Fibroblast of villous mesenchyme (primary cell): ENCODE results near the gene MYT1. TPM values are rescaled to one million over a fixed set of nuclear protein-coding genes. Genes with fewer than 3 reads are reported as not detected.

Experiments
- DNase-seq: peaks from one replicate; pipeline ENCODE4 v3.0.0-alpha.2; 2010; ENCODE audit warnings: low read depth
- H3K4me3 ChIP-seq: 2 replicates; pipeline ENCODE4 v1.5.1; 2011; ENCODE audit warnings: low read depth, mild to moderate bottlenecking, low read length
- total RNA-seq: library from RNA; depleted of rRNA; stranded (reverse); fragments of >200 nt; gene quantifications from 2 replicates; pipeline ENCODE4 v1.2.3, GENCODE V29; 2012
- TF ChIP-seq, protein P1 (sequence below): IDR thresholded peaks from 2 replicates; pipeline ENCODE4 v1.5.1; 2012; ENCODE audit warnings: low read depth, mild to moderate bottlenecking, low read length; ENCODE audit not compliant: insufficient read depth

The MYT1 gene
- total RNA-seq, 1 donor = not detected

DNA sequence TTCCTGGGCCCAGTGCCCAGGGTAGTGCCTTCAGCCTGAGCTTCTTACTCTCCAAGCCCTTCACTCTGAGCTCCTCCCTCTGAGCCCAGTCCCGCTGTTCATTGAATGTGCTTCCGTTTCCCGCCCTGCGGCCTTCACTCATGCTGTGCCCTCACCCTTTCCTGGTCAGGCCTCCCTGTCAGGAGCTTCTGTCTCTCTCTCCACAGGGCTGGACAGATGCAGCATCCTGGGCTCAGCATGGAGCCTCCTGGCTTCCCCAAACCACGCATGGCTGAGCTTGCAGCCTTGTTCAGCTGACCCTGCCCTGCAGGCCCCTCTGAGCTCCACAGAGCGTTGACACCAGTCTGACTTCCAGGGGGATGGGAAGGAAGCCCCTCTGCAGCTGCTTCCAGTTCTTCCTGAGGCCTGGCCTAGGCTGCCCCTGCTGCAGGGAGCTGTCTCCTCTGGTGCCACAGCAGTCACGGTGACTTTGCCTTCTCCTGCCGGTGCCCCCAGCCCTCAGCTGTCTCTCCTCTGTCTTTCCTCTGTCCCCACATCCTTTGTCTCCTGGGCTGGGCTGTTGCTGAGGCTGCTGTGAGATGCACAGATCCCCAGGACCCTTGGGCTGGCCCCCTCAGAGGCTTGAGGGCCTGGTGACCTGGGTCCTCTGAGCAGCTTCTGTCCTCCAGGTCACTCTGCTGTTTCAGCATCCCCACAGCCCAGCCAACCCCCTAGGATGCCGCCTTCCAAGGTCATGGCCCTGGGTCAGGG, 7.9 kb upstream of the MYT1 start:
- H3K4me3 ChIP-seq = no peak overlapping the region
- DNase-seq = no peak

DNA sequence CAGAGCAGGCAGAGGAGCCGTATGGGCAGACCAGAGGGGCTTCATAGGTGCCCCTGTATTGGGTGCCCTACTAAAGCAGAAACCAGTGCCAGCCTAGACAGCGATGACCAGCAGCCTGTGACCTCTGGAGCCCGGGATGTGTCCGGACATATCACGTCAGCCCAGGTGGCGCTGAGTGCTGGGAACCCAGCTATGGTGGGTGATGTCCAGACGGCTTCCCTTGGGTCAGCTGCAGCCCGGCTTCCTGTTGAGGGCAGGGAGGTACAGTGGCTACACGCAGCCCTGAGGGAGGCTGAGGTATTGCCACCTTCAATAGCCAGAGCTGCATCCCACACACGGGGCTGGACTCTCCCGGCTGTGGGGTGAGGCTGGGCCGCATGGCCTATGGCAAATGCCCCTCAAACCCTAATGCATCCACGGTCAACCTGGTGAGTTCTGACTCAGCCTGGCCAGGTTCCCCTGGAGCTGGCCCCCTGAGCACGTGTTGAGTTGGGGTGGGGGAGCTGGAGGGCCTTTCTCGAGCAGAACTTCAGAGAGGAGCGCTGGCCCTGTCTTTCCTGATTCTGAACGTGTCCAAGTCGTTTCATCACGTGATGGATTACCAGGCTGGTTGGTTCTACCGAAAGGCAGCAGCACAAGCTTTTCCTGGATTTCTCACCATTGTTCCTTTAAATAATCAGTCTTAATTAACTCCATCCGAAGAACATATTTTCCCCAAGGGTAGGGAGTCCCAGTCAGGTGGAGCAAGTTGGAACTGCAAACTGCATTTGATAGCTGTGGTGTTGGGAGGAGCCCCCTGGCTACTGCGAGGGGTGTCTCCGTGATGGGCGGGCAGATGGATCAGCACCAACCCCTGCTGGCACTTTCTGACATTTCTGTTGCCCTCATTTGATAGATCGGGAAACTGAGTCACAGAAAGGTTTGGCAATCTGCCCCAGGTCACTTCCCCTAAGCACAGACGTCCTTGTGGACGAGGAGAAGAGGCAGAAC, 7.1 kb upstream of the MYT1 start:
- no peak for DNase-seq
- TF ChIP-seq, protein P1, sequence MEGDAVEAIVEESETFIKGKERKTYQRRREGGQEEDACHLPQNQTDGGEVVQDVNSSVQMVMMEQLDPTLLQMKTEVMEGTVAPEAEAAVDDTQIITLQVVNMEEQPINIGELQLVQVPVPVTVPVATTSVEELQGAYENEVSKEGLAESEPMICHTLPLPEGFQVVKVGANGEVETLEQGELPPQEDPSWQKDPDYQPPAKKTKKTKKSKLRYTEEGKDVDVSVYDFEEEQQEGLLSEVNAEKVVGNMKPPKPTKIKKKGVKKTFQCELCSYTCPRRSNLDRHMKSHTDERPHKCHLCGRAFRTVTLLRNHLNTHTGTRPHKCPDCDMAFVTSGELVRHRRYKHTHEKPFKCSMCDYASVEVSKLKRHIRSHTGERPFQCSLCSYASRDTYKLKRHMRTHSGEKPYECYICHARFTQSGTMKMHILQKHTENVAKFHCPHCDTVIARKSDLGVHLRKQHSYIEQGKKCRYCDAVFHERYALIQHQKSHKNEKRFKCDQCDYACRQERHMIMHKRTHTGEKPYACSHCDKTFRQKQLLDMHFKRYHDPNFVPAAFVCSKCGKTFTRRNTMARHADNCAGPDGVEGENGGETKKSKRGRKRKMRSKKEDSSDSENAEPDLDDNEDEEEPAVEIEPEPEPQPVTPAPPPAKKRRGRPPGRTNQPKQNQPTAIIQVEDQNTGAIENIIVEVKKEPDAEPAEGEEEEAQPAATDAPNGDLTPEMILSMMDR = no peak
- H3K4me3 ChIP-seq = no peak overlapping the region

More for the DNA sequence above, 7.9 kb upstream of the MYT1 start:
- TF ChIP-seq, protein P1 = no peak

DNA sequence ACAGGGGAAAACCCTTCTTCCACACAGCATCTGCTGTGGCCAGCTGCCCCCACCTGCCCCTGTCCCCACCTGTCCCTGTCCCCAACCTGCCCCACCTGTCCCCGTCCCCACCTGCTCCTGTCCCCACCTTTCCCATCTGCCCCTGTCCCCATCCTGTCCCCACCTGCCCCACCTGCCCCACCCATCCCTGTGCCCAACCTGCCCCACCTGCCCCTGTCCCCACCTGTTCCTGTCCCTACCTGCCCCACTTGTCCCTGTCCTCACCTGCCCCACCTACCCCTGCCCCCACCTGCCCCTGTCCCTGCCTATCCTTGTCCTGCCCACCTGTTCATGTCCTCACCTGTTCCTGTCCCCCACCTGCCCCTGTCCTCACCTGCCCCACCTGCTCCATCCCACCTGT, 6.4 kb upstream of the MYT1 start:
- H3K4me3 ChIP-seq = no peak overlapping the region
- no peak for DNase-seq
- TF ChIP-seq, protein P1 = no peak

DNA sequence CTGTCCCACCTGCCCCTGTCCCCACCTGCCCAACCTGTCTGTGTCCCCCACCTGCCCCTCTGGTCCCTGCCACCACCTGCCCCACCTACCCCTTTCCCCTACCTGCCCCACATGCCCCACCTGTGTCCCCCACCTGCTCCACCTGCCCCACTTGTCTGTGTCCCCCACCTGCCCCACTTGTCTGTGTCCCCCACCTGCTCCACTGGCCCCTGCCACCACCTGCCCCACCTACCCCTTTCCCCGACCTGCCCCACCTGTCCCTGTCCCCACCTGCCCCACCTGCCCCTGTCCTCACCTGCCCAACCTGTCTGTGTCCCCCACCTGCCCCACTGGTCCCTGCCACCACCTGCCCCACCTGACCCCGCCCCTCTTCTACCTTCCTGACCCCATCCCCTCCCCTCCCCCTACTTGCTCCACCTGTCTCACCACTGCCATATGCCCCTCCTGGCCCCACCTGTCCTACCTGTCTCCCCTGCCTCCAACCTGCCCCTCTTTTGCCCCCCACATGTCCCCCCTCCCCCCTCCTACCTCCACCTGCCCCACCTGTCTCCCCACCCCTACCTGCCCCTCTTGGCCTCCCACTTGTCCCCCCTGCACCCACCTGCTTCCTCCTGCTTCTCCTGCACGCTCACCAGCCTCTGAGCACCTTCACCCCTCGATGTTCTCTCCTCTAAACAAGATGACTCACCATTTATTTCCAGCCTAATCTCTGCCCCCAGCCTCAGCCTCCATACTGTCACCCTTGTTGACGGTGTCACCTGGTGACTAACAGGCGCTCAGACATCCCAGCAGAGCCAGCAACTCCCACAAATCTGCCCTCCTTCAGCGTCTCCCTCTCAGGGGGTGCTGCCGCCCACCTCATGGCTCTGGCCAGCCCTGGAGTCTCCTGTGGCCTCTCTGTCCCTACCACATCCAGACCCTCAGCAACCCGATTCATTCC, 5.6 kb upstream of the MYT1 start:
- no peak for DNase-seq
- TF ChIP-seq, protein P1 = no peak

DNA sequence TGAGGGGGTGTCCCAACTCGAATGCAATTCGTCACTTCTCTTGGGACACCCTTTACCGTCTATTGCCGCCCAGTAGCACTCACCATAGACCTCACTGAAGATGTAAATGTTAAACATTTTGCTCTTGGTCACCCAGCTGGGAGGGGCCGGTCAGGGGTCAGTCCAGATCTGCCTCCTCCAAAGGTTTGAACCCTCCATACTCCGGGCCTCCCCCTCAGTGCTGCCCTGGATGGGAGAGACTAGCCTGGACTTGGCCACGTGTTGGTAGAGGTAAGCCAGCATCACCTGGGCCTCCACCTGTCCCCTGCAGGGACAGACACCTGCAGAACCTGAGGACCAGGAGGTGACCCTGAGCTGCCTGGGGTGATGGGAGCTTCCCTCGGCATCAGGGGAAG, 5.0 kb upstream of the MYT1 start:
- no peak for DNase-seq
- TF ChIP-seq, protein P1 = no peak
- no peak overlapping the region for H3K4me3 ChIP-seq

More for the DNA sequence above, 5.6 kb upstream of the MYT1 start:
- H3K4me3 ChIP-seq = no peak overlapping the region

DNA sequence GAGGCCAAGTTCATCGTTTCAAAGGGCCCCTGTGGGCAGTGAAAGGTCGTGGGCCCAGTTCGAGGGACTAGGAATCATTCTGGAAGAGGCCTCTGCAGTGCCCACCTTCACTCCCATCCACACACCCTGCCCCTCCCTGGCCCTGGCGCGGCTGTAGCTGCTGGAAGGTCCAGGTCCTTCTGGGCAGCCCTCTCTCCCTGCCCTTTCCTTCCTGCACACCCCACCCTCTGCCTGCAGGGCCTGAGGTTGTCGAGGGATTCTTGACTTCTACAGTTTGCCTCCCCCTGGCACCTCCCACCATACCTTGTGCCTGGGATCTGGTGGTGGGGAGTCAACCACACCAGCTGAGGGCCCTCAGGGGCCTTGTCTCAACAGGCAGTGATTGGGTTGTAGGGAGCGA, 4.5 kb upstream of the MYT1 start:
- no peak for DNase-seq
- TF ChIP-seq, protein P1 = no peak
- no peak overlapping the region for H3K4me3 ChIP-seq
